Measurements from ENCODE around the gene PPP6R2.

DNA sequence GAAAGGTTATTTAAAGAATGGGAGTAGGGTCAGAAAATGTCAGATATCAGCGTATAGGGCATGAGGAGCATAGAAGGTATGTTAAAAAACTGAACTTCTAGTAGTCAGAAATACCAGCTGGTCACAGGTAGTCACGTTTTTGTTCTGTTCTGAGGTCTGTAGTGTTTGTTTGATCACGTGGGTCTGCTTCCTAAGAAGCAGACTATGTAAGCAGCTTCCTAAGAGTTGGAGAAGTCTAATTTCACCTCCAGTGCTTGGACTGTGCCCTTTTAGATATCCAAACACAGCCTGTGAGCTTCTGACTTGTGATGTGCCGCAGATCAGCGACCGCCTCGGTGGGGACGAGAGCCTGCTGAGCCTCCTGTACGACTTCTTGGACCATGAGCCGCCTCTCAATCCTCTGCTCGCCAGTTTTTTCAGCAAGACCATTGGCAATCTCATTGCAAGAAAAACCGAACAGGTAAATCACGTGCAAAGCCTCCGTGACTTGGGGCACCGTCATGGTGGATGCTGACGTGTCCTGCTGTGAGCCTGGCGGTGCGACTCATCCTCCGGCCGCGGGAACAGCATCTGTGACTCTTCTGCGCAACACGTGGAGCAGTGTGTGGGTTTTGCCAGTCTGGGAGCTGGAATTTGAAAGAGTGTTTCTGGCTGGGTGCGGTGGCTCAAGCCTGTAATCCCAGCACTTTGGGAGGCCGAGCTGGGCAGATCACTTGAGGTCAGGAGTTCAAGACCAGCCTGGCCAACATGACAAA is 63.5 kb downstream of the PPP6R2 start:
- TF ChIP-seq CTCF (tag by site-specific recombination; IDR thresholded peaks at IDR 0.05) (no peak), ZNF510 (tag by site-specific recombination; IDR thresholded peaks at IDR 0.05; ENCODE audit: insufficient replicate concordance) (no peak), RBAK (tag by site-specific recombination; IDR thresholded peaks at IDR 0.05) (no peak), ZNF114 (tag by site-specific recombination; IDR thresholded peaks at IDR 0.05) (no peak), YY1 (tag by site-specific recombination; IDR thresholded peaks at IDR 0.05) (no peak), KLF7 (tag by site-specific recombination; IDR thresholded peaks at IDR 0.05; ENCODE audit: borderline replicate concordance) (no peak), EGR2 (tag by site-specific recombination; IDR thresholded peaks at IDR 0.05; ENCODE audit: low read depth) (no peak)
- TF ChIP-seq, protein P1, sequence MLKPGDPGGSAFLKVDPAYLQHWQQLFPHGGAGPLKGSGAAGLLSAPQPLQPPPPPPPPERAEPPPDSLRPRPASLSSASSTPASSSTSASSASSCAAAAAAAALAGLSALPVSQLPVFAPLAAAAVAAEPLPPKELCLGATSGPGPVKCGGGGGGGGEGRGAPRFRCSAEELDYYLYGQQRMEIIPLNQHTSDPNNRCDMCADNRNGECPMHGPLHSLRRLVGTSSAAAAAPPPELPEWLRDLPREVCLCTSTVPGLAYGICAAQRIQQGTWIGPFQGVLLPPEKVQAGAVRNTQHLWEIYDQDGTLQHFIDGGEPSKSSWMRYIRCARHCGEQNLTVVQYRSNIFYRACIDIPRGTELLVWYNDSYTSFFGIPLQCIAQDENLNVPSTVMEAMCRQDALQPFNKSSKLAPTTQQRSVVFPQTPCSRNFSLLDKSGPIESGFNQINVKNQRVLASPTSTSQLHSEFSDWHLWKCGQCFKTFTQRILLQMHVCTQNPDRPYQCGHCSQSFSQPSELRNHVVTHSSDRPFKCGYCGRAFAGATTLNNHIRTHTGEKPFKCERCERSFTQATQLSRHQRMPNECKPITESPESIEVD (tag by site-specific recombination; IDR thresholded peaks at IDR 0.05), result no peak
